Mesothelial cell of epicardium (in vitro differentiated cells): ENCODE results near the gene NTM. TPM values are rescaled to one million over a fixed set of nuclear protein-coding genes. Genes with fewer than 3 reads are reported as not detected.
A peak's percentile ranks its signal among the peaks of the same experiment; 100 is the strongest.

Experiments used
- DNase-seq, 2 experiments: peaks; one replicate each; pipeline ENCODE4 v3.0.0; 2021; ENCODE audit warnings: low spot score in 2 of 2; ENCODE audit not compliant: unreplicated experiment in 2 of 2
- H3K27ac Mint-ChIP-seq: 2 replicates; pipeline ENCODE4 v1.8.0; 2021; ENCODE audit warnings: mixed read lengths
- H3K27me3 Mint-ChIP-seq: 2 replicates; pipeline ENCODE4 v1.8.0; 2021; ENCODE audit warnings: low read depth, mixed read lengths
- H3K36me3 Mint-ChIP-seq: 2 replicates; pipeline ENCODE4 v1.8.0; 2021; ENCODE audit warnings: mixed read lengths
- H3K4me1 Mint-ChIP-seq: 2 replicates; pipeline ENCODE4 v1.8.0; 2021; ENCODE audit warnings: mixed read lengths
- H3K4me3 Mint-ChIP-seq: 2 replicates; pipeline ENCODE4 v1.8.0; 2021; ENCODE audit warnings: mild to moderate bottlenecking, moderate library complexity, mixed read lengths
- H3K9me3 Mint-ChIP-seq: 2 replicates; pipeline ENCODE4 v1.8.0; 2021; ENCODE audit warnings: mixed read lengths
- total RNA-seq: library from RNA; stranded (reverse); gene quantifications from 3 replicates; pipeline ENCODE4 v1.2.1, GENCODE V29; 2021
- TF ChIP-seq, protein P1 (sequence below): fragments of 200-600 bp; sonication (generic); IDR thresholded peaks from one replicate; pipeline ENCODE4 v1.5.0; 2021; ENCODE audit warnings: antibody characterized with exemption; ENCODE audit not compliant: unreplicated experiment

Gene NTM
- total RNA-seq, 1 donor from 2014 or later = 3.9 TPM

GRCh38 chr11:131689049-131689925 lies 318.9 kb downstream of the NTM start:
- DNase-seq = no peak
- H3K4me3 Mint-ChIP-seq = no peak overlapping the region
- no peaks in the 10 kb centered on the region for H3K9me3 Mint-ChIP-seq
- H3K27ac Mint-ChIP-seq = no peak overlapping the region
- H3K36me3 Mint-ChIP-seq = no peaks in the 10 kb centered on the region
- TF ChIP-seq, protein P1, sequence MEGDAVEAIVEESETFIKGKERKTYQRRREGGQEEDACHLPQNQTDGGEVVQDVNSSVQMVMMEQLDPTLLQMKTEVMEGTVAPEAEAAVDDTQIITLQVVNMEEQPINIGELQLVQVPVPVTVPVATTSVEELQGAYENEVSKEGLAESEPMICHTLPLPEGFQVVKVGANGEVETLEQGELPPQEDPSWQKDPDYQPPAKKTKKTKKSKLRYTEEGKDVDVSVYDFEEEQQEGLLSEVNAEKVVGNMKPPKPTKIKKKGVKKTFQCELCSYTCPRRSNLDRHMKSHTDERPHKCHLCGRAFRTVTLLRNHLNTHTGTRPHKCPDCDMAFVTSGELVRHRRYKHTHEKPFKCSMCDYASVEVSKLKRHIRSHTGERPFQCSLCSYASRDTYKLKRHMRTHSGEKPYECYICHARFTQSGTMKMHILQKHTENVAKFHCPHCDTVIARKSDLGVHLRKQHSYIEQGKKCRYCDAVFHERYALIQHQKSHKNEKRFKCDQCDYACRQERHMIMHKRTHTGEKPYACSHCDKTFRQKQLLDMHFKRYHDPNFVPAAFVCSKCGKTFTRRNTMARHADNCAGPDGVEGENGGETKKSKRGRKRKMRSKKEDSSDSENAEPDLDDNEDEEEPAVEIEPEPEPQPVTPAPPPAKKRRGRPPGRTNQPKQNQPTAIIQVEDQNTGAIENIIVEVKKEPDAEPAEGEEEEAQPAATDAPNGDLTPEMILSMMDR = no peak
- peaks cover 70% of the 10 kb centered on the region for H3K27me3 Mint-ChIP-seq
- H3K4me1 Mint-ChIP-seq = peaks cover 15% of the 10 kb centered on the region

GRCh38 chr11:131690362-131690761 lies 319.9 kb downstream of the NTM start:
- peaks cover 24% of the 10 kb centered on the region for H3K4me1 Mint-ChIP-seq
- H3K36me3 Mint-ChIP-seq = no peaks in the 10 kb centered on the region
- H3K4me3 Mint-ChIP-seq = no peak overlapping the region
- H3K27me3 Mint-ChIP-seq = peaks cover 78% of the 10 kb centered on the region
- DNase-seq = no peak
- H3K27ac Mint-ChIP-seq = no peak overlapping the region
- no peaks in the 10 kb centered on the region for H3K9me3 Mint-ChIP-seq
- TF ChIP-seq, protein P1 = no peak

DNA sequence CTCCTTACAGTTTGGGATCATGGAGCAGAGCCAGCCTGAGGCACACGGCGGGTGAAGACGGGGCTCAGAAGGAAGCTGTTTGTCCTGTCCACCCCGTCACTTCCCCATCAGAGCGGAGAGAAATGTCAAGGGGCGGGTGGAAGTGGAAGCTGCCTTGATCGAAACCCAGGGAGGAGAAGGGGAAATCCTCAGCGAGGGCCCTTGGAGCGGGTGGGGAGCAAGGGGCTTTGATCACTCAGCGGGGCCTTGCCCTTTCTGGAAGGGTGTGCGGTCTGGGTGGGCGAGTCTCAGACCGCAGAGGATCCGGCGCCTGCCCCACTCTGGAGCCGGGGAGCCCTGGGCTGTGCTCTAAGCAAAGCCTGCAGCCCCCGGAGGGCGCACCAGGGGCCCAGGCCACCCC lies 320.4 kb downstream of the NTM start:
- no peak overlapping the region for H3K4me3 Mint-ChIP-seq
- H3K27me3 Mint-ChIP-seq = peaks cover 78% of the 10 kb centered on the region
- peaks cover 27% of the 10 kb centered on the region for H3K4me1 Mint-ChIP-seq
- H3K9me3 Mint-ChIP-seq = no peaks in the 10 kb centered on the region
- no peak for DNase-seq
- no peaks in the 10 kb centered on the region for H3K36me3 Mint-ChIP-seq
- no peak overlapping the region for H3K27ac Mint-ChIP-seq
- TF ChIP-seq, protein P1 = no peak

DNA sequence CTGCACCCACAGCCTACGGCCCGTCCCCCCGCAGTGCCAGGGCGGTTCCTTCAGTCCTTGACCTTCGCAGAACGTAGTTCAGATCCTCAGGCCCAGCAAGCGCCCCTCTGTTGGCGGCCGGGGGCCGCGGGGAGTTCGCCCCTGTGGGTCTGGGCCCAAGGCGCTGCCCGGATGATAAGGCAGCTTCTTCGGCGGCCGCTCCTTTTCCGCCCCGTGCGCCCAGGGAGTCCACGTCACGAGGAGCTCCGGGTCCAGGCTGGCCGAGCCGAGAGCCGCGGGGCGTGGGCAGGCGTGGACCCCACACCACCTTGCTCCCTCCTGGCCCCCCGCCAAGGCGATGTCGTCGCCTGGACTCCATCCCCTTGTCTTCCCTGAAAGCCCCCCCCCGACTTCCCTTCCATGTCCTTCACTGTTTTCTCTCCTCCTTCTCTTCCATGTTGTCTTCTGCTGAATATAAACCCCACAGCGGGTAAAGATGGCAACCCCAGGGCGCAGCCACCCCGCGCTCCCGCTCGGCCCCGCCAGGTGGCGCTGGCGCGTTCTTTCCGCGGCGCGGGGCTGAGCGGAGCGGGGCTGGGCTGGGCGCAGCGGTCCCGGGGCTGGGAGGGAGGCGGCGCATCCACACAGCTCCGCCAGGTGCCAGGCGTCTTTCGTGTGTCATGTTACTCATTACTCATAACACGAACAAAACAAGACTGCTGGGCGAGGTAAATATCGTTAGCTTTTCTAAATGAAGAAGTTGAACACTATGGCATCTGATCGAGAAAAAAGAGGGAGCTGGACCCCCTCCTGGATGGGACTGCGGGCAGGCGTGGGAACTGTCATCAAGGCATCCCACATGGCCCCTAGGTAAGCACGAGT lies 321.0 kb downstream of the NTM start:
- Mint-ChIP-seq H3K4me1 (peaks cover 32% of the 10 kb centered on the region), H3K36me3 (no peaks in the 10 kb centered on the region), H3K4me3 (no peak overlapping the region), H3K27ac (no peak overlapping the region), H3K27me3 (peaks cover 81% of the 10 kb centered on the region), H3K9me3 (no peaks in the 10 kb centered on the region)
- DNase-seq = peak in 1 of 2 experiments; percentile 73
- TF ChIP-seq, protein P1 = peak; percentile 81

GRCh38 chr11:131692151-131692550 lies 321.7 kb downstream of the NTM start:
- Mint-ChIP-seq H3K27me3 (peaks cover 84% of the 10 kb centered on the region), H3K27ac (no peak overlapping the region), H3K9me3 (no peaks in the 10 kb centered on the region), H3K4me1 (peaks cover 38% of the 10 kb centered on the region), H3K4me3 (no peak overlapping the region), H3K36me3 (no peaks in the 10 kb centered on the region)
- no peak for DNase-seq
- TF ChIP-seq, protein P1 = no peak
